Amygdala (tissue), 56 donors: ENCODE results near the gene ZFYVE26.
A peak's percentile ranks its signal among the peaks of the same experiment; 100 is the strongest.

ENCODE experiments used
- DNase-seq, 56 donors: peaks; one replicate each; lab custom pipeline; 2025; lab: John Stamatoyannopoulos, UW

Gene ZFYVE26

GRCh38 chr14:67817750-67818438, 1.5 kb upstream of the ZFYVE26 start:
- no peak for DNase-seq

GRCh38 chr14:67815573-67816225, 691 bp downstream of the ZFYVE26 start:
- DNase-seq: peak in 2 of 56 donors; percentile 12 to 41

- no peak for DNase-seq
These were observed 1.6 kb downstream of the ZFYVE26 start for GRCh38 chr14:67814821-67815220.

DNA sequence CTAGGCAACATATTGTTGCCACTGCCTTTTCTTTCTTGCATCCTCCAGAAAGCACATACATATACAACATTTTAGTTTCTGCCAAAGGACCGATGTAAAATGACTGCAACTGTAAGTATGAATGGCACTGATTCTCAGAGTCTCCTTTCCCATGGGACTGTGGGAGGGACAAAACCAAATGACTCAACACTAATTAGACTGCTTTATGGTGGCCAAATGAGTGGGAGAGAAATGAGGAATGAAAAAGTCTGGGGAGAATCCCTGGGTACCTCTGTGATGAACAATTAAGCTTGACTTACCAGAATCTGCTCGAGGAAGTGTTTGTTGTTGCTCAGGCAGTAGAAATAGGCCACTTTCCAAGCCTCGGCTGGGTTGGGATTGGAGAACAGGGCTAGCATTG, 10.1 kb downstream of the ZFYVE26 start:
- no peak for DNase-seq

DNA sequence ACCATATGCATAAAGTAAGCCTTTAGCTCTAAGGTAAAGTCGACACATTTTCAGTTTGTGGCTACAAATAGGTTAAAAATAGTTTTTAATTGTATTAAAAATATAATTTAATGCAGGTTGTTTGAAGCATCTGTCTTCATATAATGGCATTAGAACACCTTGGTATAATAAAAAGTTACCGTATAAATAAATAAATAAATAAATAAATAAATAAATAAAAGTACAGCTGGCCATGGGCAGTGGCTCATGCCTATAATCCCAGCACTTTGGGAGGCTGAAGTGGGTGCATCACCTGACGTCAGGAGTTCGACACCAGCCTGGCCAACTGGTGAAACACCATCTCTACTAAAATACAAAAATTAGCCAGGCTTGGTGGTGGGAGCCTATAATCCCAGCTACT, 15.6 kb downstream of the ZFYVE26 start:
- DNase-seq: no peak

- no peak for DNase-seq
These were observed 17.7 kb downstream of the ZFYVE26 start for GRCh38 chr14:67798731-67799130.

- no peak for DNase-seq
These were observed 28.7 kb downstream of the ZFYVE26 start for GRCh38 chr14:67787673-67788072.

DNA sequence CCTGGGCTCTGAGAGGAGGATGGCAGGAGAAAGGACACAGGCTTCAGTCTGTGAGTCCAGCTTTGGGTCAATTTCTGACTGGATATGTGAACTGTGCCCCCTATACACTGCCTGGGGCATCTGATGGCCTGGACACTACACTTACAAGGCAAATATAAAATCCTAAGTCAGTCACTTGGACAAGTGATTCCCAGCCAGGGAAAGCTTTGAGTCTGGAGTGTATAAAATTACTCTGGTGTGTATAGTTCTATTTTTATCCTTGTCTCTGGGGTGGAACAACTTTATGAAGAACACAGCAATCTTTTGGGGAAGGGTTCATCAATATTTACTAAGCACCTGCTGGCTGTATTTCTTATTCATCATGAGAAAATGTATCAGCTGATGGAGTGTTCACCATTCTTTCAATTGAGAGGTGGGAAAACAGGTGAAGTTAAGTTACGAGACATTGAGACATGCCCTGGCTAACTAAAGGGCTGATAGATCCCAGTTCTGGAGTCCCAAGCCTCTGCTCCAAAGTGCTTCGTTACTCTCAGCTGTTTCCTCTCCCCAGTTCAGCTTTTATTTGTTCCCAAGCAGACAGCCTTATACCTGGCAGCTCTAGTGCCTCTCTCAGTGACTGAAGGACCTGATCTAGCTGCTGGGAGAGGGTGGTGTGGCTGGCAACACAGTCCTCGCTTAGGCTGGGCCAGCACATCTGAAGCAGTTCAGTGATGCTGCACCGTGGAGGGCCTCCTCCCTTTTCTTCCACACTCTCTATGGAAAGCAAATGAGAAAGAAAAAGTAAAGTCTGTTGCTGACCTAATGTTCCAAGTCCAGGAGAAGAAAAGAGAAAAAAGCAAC, 30.9 kb downstream of the ZFYVE26 start:
- DNase-seq: no peak

- DNase-seq: no peak
These were observed 32.1 kb downstream of the ZFYVE26 start for GRCh38 chr14:67784244-67784823.

- no peak for DNase-seq
These were observed 34.3 kb downstream of the ZFYVE26 start for GRCh38 chr14:67782090-67782489.

GRCh38 chr14:67778792-67779191, 37.6 kb downstream of the ZFYVE26 start:
- no peak for DNase-seq

- DNase-seq: no peak
These were observed 39.6 kb downstream of the ZFYVE26 start for GRCh38 chr14:67776653-67777322.

GRCh38 chr14:67773844-67774377, 42.5 kb downstream of the ZFYVE26 start:
- no peak for DNase-seq

- DNase-seq: no peak
These were observed 48.2 kb downstream of the ZFYVE26 start for GRCh38 chr14:67768219-67768618.

DNA sequence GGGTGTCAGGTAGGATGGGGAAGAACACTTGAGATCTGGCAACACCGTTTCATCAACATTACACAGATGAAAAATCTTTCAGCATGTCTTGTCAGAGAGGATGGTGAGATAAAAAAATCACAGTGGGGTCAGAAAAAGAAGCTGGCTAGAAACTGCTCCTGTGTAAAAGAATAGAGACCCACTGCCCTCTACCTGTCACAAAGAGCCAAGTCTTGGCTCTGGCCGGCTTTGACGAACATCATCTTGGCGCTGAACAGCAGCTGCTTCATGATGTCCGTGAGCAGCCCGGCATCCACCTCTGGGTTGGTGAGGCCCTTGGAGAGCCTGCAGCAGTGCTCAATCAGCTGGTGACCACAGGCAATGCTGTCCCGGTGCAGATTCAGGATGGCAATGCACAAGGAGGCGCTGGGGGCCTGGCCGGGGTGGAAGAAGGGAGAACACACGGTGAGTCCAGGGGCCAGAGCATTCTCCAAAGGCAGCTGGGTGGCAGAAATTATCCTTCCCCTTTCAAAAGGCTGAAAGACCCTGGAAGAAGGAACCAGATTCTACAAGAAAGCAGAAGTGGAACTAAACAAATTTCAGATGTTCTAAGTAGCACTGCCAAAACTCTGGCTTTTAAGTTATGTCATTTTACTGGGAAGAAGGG, 50.2 kb downstream of the ZFYVE26 start:
- peak in 3 of 56 donors; percentile 2 to 7 (median 4) for DNase-seq

DNA sequence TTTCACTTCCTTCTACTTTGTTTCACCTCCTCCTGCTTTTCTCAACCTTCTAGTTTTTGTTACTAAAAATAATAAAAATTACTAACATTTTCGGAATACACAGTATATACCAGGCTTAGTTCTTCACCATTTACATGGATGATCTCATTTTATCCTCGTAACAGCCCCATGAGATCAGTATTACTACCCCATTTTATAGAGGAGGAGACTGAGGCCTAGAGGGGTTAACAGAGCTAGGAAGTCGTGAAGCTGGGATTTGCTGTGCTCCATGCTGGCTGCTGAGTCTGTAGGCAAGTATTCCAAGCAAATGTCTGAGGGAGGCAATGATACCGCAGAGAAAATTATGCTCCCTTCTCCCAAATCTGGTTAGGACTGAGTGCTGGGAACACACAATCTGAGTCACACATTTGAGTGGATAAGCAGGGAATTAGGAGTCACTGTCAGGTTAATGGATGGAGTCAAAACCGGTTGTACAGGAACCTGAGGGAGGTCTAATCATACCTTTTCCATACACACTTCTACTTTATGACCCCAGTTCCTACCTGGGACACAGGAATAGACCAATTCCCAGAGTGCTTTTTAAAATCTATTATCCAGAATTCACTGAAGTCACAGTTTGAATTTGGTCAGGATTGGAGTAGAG, 51.1 kb downstream of the ZFYVE26 start:
- DNase-seq: no peak

DNA sequence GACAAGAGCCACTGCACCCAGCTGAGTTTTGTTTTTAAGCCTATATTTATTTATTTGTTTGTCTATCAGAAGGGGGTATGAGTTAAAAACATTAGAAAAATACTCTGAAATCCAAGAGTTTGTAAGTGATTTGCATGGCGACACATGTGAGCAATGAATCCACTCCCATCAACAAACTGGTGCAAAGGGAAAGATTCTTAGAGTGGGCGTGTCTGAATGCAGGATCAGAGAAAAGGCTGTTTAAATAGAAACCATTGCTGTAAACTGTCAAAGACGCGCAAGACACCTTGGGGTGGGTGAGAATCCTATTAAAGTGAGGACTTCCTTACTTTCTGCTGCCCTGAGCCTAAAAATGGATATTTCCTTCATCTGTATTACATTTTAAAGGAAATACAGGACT, 51.9 kb downstream of the ZFYVE26 start:
- DNase-seq: no peak

DNA sequence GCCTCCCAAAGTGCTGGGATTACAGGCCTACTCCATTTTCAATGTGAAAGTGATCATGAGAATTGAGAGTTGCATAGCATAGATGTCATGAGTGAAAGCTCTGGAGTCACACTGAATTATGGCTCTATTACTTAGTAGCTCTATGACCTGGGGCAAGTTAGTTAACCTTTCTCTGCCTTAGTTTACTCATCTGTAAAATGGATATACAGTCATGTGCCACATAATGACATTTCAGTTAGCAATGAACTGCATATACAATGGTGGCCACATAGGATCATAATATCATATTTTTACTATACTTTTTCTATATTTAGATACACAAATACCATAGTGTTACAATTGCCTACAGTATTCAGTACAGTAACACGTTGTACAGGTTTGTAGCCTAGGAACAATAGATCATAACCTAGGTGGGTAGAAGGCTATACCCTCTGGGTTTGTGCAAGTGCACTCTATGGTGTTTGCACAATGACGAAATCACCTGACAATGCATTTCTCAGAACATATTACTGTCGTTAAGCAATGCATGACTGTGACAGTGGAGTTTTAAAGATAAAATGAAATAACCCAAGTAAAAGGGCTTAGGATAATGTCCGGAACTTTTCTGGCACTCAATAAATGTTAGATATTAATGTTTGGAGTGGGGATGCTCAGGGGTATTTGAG, 53.1 kb downstream of the ZFYVE26 start:
- no peak for DNase-seq

DNA sequence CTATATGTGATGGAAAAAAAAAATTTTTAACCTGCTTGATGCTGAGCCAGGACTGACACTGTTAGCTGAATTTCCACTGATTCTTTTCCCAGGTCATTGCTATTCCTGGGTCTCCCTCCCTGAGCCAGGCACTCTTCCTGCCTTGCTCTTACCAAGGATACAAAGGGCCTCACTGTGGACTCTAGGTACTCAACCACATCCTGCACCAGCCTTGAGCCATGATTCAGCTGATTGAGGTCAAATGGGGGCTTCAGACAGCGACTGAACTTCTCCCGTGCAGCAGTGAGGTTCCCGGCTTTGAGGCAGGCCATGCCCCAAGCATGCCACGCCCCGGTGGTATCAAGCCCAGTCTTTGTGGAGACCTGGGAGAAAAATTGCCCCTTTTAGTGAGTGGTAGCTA, 54.3 kb downstream of the ZFYVE26 start:
- DNase-seq: no peak
